Measurements from ENCODE around the gene DOCK10. TPM values are rescaled to one million over a fixed set of nuclear protein-coding genes. Genes with fewer than 3 reads are reported as not detected.

Gene DOCK10
- total RNA-seq = 176 TPM

DNA sequence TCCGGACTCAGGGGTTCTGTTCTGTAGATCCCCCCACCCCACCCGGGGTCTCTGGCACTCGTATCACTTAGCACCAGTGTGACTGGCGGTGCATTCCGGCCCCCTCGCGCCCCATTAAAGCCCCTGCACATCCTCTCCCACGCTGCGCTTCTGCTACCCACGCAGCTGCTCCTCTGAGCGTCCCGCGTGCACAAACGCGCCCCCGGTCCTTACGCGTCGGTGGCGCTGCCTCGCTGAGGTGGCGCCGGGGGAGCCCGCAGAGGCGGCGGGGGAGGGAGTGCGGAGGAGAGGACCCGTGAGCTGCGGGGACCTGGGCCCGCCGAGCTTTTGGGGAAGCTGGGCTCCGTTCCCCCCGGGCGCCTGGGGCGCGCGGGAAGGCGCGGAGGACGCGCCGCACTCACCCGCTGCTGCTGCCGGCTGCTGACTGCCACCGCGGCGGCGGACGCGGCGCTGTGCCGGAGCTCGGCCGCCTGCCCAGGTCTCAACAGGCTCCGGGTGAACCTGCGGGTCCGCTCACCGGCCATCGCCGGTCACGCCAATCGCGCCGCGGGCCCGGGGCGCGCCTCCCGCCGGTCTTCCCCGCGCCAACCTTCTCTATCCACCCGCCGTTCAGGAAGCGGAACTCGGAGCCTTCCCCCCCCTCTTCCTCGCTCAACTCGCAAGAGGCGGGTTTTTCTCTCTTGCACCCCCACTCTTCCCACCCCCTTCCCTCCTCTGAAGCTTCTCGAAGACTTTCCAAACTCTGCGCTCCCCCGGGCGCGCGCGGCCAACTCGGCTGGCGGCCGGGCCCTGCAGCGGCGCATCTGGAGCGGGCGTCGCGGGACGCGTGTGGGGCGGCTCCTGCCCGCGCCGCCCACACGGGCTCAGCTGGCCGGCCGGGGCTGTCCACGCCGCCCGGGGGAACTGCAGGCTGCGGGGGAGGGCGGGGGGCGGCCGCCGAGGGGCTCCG, at the start of gene DOCK10:
Gene DOCK10 (minus strand): TSS at position 618 of the 949 bp plus-strand sequence. CDS start 94 bp downstream, at position 524.
- Histone ChIP-seq H3K9me3 (ENCODE audit: low read depth, low read length) (no peaks in the 10 kb centered on the region), H3K27me3 (ENCODE audit: insufficient read depth, low read length) (no peaks in the 10 kb centered on the region), H3K4me1 (ENCODE audit: insufficient read depth, low read length) (peaks cover 35% of the 10 kb centered on the region), H3K4me3 (ENCODE audit: low read length) (peak within 1 kb of the TSS; percentile 65)

DNA sequence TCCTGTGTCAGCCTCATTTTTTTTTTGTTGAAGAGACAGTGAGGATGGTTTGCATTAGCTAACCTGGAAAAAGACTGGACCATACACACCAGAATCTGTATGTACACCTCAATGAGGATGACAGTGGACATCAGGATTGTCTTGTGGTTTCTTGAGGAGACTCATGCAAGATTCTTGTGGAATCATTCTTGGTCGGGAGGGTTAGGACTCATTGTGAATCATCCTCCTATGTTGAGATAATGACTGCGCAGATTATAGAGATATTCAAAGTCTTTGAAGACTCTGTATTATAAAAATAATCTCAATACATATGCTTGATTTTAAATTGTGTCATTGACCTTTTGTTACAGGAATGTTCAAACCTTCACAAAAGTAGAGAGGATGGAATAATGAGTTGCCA, 49.1 kb upstream of the DOCK10 start:
- H3K4me1 ChIP-seq (ENCODE audit: insufficient read depth, low read length) = no peaks in the 10 kb centered on the region
- no peak overlapping the region for H3K4me3 ChIP-seq (ENCODE audit: low read length)
- no peaks in the 10 kb centered on the region for H3K27me3 ChIP-seq (ENCODE audit: insufficient read depth, low read length)
- no peaks in the 10 kb centered on the region for H3K9me3 ChIP-seq (ENCODE audit: low read depth, low read length)

DNA sequence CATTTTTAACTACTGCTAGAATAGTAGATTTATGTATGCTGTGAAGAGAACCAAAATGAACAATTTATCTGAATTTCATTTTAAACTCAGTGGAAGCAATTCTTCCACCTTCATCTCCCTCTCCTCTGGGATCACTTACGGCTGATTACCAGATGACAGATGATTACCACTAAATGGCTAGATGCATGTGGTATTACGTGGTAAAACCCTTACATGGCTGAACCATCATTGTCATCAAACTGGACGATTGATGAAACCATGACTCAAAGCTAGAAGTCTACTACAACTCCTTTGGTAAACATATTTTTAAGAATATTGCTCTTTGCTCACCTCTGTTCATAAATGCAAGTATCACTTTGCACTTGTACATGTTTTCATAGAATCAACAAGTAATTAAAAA, 48.5 kb upstream of the DOCK10 start:
- no peaks in the 10 kb centered on the region for H3K9me3 ChIP-seq (ENCODE audit: low read depth, low read length)
- no peak overlapping the region for H3K4me3 ChIP-seq (ENCODE audit: low read length)
- no peaks in the 10 kb centered on the region for H3K27me3 ChIP-seq (ENCODE audit: insufficient read depth, low read length)
- no peaks in the 10 kb centered on the region for H3K4me1 ChIP-seq (ENCODE audit: insufficient read depth, low read length)

DNA sequence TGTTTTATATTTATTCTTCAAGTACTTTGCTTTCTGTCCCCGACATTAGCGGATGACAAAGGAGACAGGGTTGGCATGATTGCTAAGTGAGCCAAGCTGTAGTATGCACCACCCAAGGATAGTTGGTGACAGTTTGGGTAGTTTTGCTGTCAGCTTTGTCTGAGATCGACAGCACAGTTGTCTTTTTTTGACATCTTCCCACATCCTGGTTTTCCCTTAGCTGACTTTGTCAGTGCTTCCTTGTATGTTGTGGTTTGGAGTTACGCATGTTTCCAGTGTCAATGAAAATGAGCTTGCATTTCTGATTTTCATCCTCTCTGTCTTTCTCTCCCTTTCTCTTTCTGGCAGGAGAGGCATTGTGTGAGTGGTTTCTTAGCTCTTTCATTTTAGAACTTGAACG, 44.6 kb upstream of the DOCK10 start:
- Histone ChIP-seq H3K4me1 (ENCODE audit: insufficient read depth, low read length) (no peaks in the 10 kb centered on the region), H3K4me3 (ENCODE audit: low read length) (no peak overlapping the region), H3K27me3 (ENCODE audit: insufficient read depth, low read length) (no peaks in the 10 kb centered on the region), H3K9me3 (ENCODE audit: low read depth, low read length) (no peaks in the 10 kb centered on the region)

DNA sequence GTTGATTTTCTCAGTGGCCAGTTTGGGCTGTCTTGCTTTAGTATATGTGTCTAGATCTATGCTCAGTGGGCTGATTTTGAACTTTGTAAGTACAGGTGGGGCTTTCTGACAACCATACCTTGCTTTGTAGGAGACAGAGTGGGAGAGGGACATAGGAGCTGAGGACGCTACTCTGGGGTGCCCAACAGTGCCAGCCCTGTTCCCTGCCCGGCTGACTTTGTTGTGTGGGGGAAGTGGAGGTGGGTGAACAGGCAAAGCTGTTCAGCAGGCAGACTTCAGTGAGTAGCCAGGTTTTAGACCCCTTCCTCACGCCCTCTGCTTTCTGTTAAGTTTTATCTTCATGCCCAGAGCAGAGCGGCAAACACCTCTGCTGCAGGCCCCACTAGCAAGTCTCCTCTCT, 44.2 kb upstream of the DOCK10 start:
- H3K4me3 ChIP-seq (ENCODE audit: low read length) = no peak overlapping the region
- no peaks in the 10 kb centered on the region for H3K4me1 ChIP-seq (ENCODE audit: insufficient read depth, low read length)
- no peaks in the 10 kb centered on the region for H3K27me3 ChIP-seq (ENCODE audit: insufficient read depth, low read length)
- H3K9me3 ChIP-seq (ENCODE audit: low read depth, low read length) = no peaks in the 10 kb centered on the region

DNA sequence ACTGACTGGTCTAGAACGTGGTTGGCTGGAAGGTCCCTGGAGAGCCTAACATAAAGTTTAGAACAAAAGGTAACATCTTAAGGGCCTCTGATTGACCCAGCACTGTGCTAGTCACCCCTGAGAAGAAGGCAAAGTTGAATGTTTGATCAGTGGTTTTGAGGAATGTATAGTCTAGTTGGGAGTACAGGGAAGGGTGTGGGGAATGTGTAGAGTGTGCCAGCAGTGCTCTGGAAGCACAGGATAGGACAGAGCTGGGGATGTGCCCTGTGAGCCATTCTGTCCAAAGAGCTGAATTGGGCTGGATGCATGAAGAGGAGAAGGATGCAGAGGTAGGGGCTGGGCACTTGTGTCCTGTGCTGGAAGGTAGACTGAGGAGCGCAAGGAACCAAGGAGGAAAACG, 41.0 kb upstream of the DOCK10 start:
- H3K9me3 ChIP-seq (ENCODE audit: low read depth, low read length) = no peaks in the 10 kb centered on the region
- H3K4me3 ChIP-seq (ENCODE audit: low read length) = no peak overlapping the region
- H3K27me3 ChIP-seq (ENCODE audit: insufficient read depth, low read length) = no peaks in the 10 kb centered on the region
- no peaks in the 10 kb centered on the region for H3K4me1 ChIP-seq (ENCODE audit: insufficient read depth, low read length)

DNA sequence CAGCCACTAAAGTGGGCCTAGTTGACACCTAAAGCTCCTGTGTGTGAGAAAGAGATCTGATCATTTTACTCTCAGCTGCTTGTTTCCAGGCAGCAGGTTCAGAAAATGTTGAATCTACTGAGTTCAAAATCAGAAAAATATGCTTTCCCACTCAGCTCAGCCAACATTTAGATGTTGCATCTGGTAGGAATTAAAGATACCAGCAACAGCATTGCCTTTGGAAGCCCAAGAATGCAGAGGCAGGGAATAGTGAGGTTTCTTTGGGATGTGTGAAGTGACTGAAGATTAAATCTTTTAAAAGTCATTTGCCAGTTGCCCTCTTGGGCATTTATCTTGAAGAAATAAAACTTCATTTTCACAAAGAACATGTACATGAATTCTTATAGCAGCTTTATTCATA, 33.9 kb upstream of the DOCK10 start:
- Histone ChIP-seq H3K9me3 (ENCODE audit: low read depth, low read length) (no peaks in the 10 kb centered on the region), H3K27me3 (ENCODE audit: insufficient read depth, low read length) (no peaks in the 10 kb centered on the region), H3K4me1 (ENCODE audit: insufficient read depth, low read length) (no peaks in the 10 kb centered on the region), H3K4me3 (ENCODE audit: low read length) (no peak overlapping the region)

DNA sequence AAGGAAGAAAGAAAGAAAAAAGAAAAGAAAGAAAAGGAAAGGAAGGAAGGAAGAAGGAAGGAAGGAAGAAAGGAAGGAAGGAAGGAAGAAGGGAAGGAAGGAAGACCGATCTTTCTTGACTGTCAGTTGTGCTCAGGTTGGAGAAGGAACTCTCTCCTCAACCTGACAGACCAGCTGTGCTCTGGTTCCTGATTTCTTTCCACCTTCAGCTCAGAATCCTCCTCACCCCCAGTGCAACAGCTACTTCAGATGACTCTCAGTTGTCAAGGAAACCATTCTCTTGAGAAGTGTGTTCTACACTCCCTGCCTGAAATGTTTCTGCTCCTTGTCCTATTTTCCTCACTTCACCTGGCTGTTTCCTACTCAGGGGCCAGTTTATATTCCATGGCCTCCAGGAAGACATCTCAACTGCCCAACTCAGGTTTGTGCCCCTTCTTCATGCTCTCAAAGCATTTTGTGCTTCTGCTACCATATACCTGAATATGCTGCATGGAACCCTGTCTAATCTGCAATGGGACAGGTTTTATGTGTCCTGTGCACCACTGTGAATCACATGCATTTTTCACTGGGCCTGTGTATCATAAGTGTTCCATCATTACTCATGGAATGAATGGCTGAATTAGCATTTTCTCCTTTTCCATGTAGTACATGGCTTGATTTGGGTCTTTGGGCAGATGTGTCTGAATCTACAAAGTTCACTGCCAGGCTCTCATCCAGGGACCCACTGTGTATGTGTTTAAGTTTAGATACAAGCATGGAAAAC, 32.8 kb upstream of the DOCK10 start:
- no peak overlapping the region for H3K4me3 ChIP-seq (ENCODE audit: low read length)
- no peaks in the 10 kb centered on the region for H3K4me1 ChIP-seq (ENCODE audit: insufficient read depth, low read length)
- H3K9me3 ChIP-seq (ENCODE audit: low read depth, low read length) = no peaks in the 10 kb centered on the region
- H3K27me3 ChIP-seq (ENCODE audit: insufficient read depth, low read length) = no peaks in the 10 kb centered on the region

DNA sequence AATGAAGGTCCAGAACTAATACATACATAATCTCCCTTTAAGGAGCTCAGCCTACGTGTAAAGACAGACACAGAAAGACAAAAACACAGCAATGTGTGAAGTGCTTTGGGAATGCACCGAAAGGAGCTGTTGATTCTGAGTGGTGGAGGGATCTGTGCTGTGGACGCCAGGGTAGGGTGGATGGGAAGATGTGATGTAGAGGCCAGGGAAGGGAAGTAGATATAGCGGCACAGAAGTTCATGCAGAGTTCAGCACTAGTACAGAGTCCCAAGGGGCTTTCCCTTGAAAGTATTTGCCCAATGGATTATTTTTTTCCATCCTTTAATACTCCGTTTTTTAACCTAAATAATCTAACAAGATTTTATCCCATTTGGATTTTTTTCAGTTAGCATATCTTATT, 32.1 kb upstream of the DOCK10 start:
- Histone ChIP-seq H3K4me1 (ENCODE audit: insufficient read depth, low read length) (no peaks in the 10 kb centered on the region), H3K9me3 (ENCODE audit: low read depth, low read length) (no peaks in the 10 kb centered on the region), H3K4me3 (ENCODE audit: low read length) (no peak overlapping the region), H3K27me3 (ENCODE audit: insufficient read depth, low read length) (no peaks in the 10 kb centered on the region)

DNA sequence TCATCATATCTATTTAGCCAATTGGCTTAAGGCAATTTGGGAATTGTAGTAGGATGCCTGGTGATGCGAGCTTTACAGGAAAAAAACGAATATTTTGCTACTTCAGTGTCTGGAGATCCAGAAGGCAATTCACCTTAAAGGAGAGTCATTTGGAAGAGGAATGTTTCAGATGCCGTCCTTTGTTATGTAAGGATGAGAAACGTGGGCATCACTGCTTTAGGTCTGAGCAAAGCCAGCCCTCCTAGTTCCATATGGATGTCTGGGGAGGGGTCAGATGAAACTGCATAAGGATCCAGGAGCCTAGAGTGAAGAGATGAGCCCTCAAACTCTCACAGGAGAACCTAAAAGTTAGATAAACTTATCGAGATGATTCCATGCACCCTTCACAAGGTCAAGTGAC, 30.9 kb upstream of the DOCK10 start:
- H3K27me3 ChIP-seq (ENCODE audit: insufficient read depth, low read length) = no peaks in the 10 kb centered on the region
- no peaks in the 10 kb centered on the region for H3K9me3 ChIP-seq (ENCODE audit: low read depth, low read length)
- no peaks in the 10 kb centered on the region for H3K4me1 ChIP-seq (ENCODE audit: insufficient read depth, low read length)

DNA sequence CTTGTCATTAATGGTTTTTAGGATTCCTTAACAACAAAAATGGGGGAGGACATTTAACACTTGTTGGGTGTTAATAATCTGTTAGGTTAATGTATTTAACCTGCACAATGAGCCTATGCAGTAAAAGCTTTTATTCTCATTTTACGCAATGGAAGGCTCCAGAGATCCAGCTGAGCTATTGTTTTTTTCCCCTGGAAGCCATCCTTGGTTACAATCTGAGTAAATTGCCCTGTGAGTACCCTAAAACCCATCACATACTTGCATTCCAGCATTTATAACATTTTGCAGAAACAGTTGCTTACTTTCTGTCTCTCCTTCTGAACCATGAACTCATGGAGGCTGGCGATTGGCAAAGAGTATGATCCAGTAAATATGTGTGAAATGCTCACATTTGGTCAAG, 30.2 kb upstream of the DOCK10 start:
- Histone ChIP-seq H3K9me3 (ENCODE audit: low read depth, low read length) (no peaks in the 10 kb centered on the region), H3K4me1 (ENCODE audit: insufficient read depth, low read length) (no peaks in the 10 kb centered on the region), H3K27me3 (ENCODE audit: insufficient read depth, low read length) (no peaks in the 10 kb centered on the region), H3K4me3 (ENCODE audit: low read length) (no peak overlapping the region)

More for the DNA sequence above, 30.9 kb upstream of the DOCK10 start:
- H3K4me3 ChIP-seq (ENCODE audit: low read length) = no peak overlapping the region

DNA sequence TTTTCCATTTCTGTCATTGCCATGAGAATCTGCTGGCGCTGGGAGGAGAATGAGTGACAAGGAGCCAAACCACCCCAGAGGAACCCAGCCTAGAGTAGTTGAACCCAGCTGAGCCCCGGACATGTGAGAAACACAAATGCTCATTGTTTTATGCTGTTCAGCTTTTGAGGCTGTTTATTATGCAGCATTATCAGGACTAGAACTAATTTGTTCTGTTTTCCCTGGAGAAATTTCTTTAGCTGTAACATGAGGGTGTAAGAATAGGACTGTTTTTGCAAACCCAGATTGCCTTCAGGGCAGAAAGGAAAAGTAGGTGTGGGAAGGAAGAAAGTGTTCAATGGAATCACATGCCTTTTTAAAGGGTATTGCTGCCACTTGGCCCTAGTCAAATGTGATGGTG, 28.5 kb upstream of the DOCK10 start:
- H3K9me3 ChIP-seq (ENCODE audit: low read depth, low read length) = no peaks in the 10 kb centered on the region
- no peaks in the 10 kb centered on the region for H3K4me1 ChIP-seq (ENCODE audit: insufficient read depth, low read length)
- H3K4me3 ChIP-seq (ENCODE audit: low read length) = no peak overlapping the region
- no peaks in the 10 kb centered on the region for H3K27me3 ChIP-seq (ENCODE audit: insufficient read depth, low read length)

DNA sequence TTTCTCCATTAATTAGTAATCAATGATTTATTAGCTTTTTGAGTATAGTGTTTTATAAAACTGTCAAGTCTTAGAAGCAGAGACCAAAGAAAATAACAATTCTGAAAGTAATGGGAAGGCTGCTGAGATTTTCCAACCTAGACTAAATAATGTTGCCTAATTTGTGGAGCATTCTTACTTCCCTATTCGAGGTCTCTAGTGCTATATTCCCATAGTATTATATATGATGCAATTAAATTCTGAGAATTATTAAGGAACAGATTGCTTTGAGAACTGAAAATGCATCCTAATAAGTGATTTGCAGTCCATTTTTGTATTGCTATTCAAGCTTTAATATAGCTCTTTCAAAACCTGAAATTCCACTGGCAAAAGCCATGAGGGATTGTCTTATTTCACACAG, 27.7 kb upstream of the DOCK10 start:
- H3K4me1 ChIP-seq (ENCODE audit: insufficient read depth, low read length) = peaks cover under 1% of the 10 kb centered on the region
- H3K4me3 ChIP-seq (ENCODE audit: low read length) = no peak overlapping the region
- H3K27me3 ChIP-seq (ENCODE audit: insufficient read depth, low read length) = no peaks in the 10 kb centered on the region
- no peaks in the 10 kb centered on the region for H3K9me3 ChIP-seq (ENCODE audit: low read depth, low read length)

DNA sequence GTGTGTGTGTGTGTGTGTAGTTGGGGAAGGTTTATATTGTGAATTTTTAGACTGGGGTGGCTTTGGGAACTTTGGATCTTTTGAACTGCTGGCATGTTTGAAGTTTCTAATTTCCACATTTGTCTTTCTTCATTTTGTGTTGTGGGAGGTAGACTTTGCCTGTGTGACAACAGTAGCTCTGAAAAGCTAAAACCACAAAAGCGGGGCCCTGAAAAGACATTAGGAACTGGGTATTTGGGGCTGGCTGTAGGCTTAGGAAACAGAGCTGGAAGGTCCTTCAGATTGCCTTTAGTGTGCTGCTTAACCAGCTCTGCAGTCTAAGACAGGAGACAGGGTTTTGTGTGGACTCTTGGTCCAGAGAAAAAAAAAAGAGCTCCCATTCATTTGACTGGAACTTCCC, 27.2 kb upstream of the DOCK10 start:
- Histone ChIP-seq H3K27me3 (ENCODE audit: insufficient read depth, low read length) (no peaks in the 10 kb centered on the region), H3K4me3 (ENCODE audit: low read length) (no peak overlapping the region), H3K4me1 (ENCODE audit: insufficient read depth, low read length) (peaks cover 6% of the 10 kb centered on the region), H3K9me3 (ENCODE audit: low read depth, low read length) (no peaks in the 10 kb centered on the region)

DNA sequence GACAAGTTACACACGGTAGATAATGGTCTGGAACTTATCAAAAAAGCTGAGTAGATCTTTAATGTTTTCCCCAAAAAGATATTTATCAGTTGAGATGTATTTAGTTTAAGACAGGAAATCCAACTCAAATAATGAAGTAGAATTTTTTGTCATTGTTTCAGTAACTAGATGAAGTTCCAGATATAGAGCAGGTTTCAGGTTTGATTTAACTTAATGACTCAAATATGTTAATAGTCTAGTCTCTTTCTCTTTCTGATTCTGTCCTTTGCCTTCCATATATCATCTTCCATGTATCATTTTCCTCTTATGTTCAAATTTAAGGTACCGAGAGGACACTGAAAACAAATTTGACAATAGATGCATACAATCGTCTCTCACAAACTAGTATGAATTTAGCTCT, 23.6 kb upstream of the DOCK10 start:
- Histone ChIP-seq H3K9me3 (ENCODE audit: low read depth, low read length) (no peaks in the 10 kb centered on the region), H3K27me3 (ENCODE audit: insufficient read depth, low read length) (no peaks in the 10 kb centered on the region), H3K4me3 (ENCODE audit: low read length) (no peak overlapping the region), H3K4me1 (ENCODE audit: insufficient read depth, low read length) (peaks cover 7% of the 10 kb centered on the region)

All from mononuclear cell (primary cell).